ENCODE results near the gene FOXL3.

- no peak for TF ChIP-seq POLR2A (IDR thresholded peaks at IDR 0.05)
- TF ChIP-seq CTCF (IDR thresholded peaks at IDR 0.05 in 4 of 5, conservative IDR thresholded peaks at IDR 0.05 in 1 of 5), result no peak
These were observed 11.9 kb upstream of the FOXL3 start for GRCh38 chr7:278081-278480.
